DND-41 (cell line): ENCODE results near the gene AHRR.

Source experiments
- ATAC-seq: fragments of 200-7000 bp; cut with Tn5 transposase; 3 replicates; pipeline ENCODE4 v1.9.1; 2021; ENCODE audit warnings: low read depth; ENCODE audit not compliant: insufficient read depth
- DNase-seq: peaks from one replicate; pipeline ENCODE4 v3.0.0-alpha.2; 2020
- H2AFZ ChIP-seq: 2 replicates; pipeline ENCODE4 v1.6.0; 2012; ENCODE audit warnings: low read depth, low read length
- H3K27ac ChIP-seq: 2 replicates; pipeline ENCODE4 v1.5.1; 2012; ENCODE audit warnings: low read length, inconsistent platforms
- H3K27me3 ChIP-seq: fragments of 200-600 bp; sonication (generic); 2 replicates; pipeline ENCODE4 v1.6.0; 2012; ENCODE audit warnings: low read length, mild to moderate bottlenecking, inconsistent platforms; ENCODE audit not compliant: insufficient read depth, poor library complexity
- H3K36me3 ChIP-seq: 2 replicates; pipeline ENCODE4 v1.5.1; 2012; ENCODE audit warnings: low read length, inconsistent platforms; ENCODE audit not compliant: insufficient read depth
- H3K4me1 ChIP-seq: 2 replicates; pipeline ENCODE4 v1.5.1; 2012; ENCODE audit warnings: mild to moderate bottlenecking, low read length; ENCODE audit not compliant: insufficient read depth
- H3K4me2 ChIP-seq: 2 replicates; pipeline ENCODE4 v1.6.0; 2012; ENCODE audit warnings: mild to moderate bottlenecking, moderate library complexity, low read length, inconsistent platforms; ENCODE audit not compliant: insufficient read depth
- H3K4me3 ChIP-seq, 2 experiments: fragments of 200-600 bp in 1 of 2; shearing (Covaris generic) in 1 of 2; 2 replicates each; pipeline ENCODE4 v1.5.1; 2012 to 2016; ENCODE audit warnings: inconsistent platforms in 2 of 2, low read length in 2 of 2, mild to moderate bottlenecking in 2 of 2, low read depth in 1 of 2, moderate library complexity in 1 of 2
- H3K79me2 ChIP-seq: 2 replicates; pipeline ENCODE4 v1.6.0; 2012; ENCODE audit warnings: low read length, inconsistent platforms; ENCODE audit not compliant: insufficient read depth
- H3K9ac ChIP-seq: 2 replicates; pipeline ENCODE4 v1.6.0; 2012; ENCODE audit warnings: low read depth, mild to moderate bottlenecking, inconsistent platforms, low read length, moderate library complexity
- H3K9me3 ChIP-seq: 2 replicates; pipeline ENCODE4 v1.5.1; 2012; ENCODE audit warnings: low read length, moderate library complexity, mild to moderate bottlenecking, inconsistent platforms; ENCODE audit not compliant: insufficient read depth, severe bottlenecking
- H4K20me1 ChIP-seq: 2 replicates; pipeline ENCODE4 v1.6.0; 2012; ENCODE audit warnings: low read length; ENCODE audit not compliant: insufficient read depth
- EZH2 ChIP-seq: IDR thresholded peaks from 3 replicates; pipeline ENCODE4 v1.6.1; 2012; ENCODE audit warnings: borderline replicate concordance, low read depth, mild to moderate bottlenecking, moderate library complexity, low read length, inconsistent platforms; ENCODE audit not compliant: severe bottlenecking
- TF ChIP-seq, protein P1 (sequence below): IDR thresholded peaks from 2 replicates; pipeline ENCODE4 v1.5.1; 2012; ENCODE audit warnings: borderline replicate concordance, low read length, moderate library complexity, mild to moderate bottlenecking; ENCODE audit not compliant: poor library complexity, severe bottlenecking; ENCODE audit errors: extremely low read depth

AHRR gene

DNA sequence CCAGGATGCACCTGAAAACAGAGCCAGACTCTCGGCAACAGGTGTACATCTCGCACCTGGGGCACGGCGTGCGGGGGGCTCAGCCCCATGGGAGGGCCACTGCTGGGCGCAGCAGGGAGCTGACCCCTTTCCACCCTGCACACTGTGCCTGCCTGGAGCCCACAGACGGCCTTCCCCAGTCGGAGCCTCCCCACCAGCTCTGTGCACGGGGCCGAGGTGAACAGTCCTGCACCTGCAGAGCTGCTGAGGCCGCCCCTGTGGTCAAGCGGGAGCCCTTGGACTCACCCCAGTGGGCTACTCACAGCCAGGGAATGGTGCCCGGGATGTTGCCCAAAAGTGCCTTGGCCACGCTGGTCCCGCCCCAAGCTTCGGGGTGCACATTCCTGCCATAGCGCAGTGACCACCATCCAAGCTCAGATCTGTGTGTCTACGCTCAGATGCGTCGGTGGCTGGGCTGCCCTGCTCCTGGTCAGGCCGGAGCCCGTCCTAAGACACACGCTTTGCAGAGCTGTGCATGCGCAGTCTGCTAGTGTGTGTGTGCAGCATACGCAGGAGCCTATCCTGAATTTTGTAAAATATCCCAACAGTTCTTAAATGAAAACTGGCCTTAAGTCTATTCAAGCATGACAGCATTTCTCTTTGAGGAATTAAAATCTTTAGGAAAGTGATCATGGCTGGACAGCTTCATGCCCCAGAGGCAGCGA is 113.1 kb downstream of the AHRR start:
- no peaks in the 10 kb centered on the region for H4K20me1 ChIP-seq
- no peak for TF ChIP-seq EZH2
- H3K4me1 ChIP-seq, result no peaks in the 10 kb centered on the region
- no peak overlapping the region for H3K4me3 ChIP-seq
- no peak overlapping the region for H3K27ac ChIP-seq
- no peaks in the 10 kb centered on the region for H3K9me3 ChIP-seq
- no peaks in the 10 kb centered on the region for H3K79me2 ChIP-seq
- no peak for ATAC-seq
- H3K36me3 ChIP-seq, result no peaks in the 10 kb centered on the region
- no peak overlapping the region for H3K9ac ChIP-seq
- H3K4me2 ChIP-seq, result no peak overlapping the region
- no peak for DNase-seq
- no peaks in the 10 kb centered on the region for H3K27me3 ChIP-seq
- H2AFZ ChIP-seq, result no peak overlapping the region

DNA sequence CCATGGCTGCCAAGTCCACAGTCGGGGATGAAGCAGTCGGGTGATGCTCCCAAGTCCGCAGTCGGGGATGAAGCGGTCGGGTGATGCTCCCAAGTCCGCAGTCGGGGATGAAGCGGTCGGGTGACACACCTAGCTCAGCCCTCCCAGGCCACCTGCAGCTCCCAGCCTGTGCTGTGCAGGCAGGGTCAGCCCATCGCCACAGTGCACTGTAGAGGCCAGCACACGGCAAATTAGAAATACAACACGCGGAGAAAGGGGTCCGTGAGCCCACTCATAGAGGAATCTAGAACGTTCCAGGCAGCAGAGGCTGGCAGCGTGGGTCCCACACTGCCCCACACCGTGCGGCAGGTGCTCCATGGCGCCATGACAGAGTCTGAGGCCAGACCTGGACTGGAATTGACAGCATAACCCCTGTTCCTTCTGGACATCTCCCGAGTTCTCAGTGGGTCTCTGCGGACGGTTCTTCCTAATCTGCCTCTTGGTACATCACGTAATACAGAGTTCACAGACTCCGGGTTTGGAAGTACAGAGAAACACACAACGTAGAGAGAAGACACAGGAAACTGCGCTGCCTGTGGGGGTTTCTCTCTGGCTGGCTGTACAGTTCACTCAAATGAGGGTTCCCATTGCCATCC is 113.8 kb downstream of the AHRR start:
- H3K9me3 ChIP-seq, result no peaks in the 10 kb centered on the region
- no peak for ATAC-seq
- H4K20me1 ChIP-seq, result no peaks in the 10 kb centered on the region
- H3K9ac ChIP-seq, result no peak overlapping the region
- H3K4me1 ChIP-seq, result no peaks in the 10 kb centered on the region
- no peak overlapping the region for H2AFZ ChIP-seq
- H3K4me3 ChIP-seq, result no peak overlapping the region
- no peak overlapping the region for H3K27ac ChIP-seq
- no peaks in the 10 kb centered on the region for H3K79me2 ChIP-seq
- DNase-seq, result no peak
- TF ChIP-seq EZH2, result no peak
- TF ChIP-seq, protein P1, sequence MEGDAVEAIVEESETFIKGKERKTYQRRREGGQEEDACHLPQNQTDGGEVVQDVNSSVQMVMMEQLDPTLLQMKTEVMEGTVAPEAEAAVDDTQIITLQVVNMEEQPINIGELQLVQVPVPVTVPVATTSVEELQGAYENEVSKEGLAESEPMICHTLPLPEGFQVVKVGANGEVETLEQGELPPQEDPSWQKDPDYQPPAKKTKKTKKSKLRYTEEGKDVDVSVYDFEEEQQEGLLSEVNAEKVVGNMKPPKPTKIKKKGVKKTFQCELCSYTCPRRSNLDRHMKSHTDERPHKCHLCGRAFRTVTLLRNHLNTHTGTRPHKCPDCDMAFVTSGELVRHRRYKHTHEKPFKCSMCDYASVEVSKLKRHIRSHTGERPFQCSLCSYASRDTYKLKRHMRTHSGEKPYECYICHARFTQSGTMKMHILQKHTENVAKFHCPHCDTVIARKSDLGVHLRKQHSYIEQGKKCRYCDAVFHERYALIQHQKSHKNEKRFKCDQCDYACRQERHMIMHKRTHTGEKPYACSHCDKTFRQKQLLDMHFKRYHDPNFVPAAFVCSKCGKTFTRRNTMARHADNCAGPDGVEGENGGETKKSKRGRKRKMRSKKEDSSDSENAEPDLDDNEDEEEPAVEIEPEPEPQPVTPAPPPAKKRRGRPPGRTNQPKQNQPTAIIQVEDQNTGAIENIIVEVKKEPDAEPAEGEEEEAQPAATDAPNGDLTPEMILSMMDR, result no peak
- no peaks in the 10 kb centered on the region for H3K27me3 ChIP-seq
- H3K36me3 ChIP-seq, result no peaks in the 10 kb centered on the region
- H3K4me2 ChIP-seq, result no peak overlapping the region

DNA sequence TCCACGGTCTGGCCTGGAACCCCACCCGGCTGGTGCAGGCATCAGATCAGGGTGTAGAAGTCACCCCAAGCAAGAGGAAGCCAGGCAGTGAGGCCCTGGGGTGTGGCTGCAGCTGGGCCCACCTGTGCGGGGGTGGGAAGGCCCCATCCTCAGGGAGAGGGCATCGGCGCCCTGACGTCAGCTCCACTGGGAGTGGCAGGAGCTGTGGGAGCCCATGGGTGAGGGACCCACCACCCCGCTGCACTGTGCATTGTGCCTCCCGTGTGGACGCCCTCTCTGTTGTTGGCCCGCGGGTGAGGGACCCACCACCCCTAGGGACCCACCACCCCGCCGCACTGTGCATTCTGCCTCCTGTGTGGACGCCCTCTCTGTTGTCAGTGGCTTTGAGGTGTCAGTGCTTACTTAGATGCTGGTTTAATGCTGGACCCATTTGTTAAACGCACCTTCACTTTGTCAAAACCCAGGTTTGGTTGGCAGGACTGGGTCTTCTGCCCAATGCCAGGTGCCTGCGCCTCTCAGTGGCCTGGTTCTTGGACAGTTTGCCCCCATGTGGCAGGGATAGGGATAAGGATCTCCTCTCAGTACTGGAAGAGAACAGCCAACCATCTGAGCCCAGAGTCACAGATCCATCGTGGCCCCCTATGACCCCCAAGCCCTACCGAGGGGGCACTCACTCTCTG is 114.6 kb downstream of the AHRR start:
- Histone ChIP-seq H3K79me2 (no peaks in the 10 kb centered on the region), H3K27me3 (no peaks in the 10 kb centered on the region), H3K9ac (no peak overlapping the region), H3K36me3 (no peaks in the 10 kb centered on the region), H4K20me1 (no peaks in the 10 kb centered on the region), H3K9me3 (no peaks in the 10 kb centered on the region), H3K27ac (no peak overlapping the region), H3K4me1 (no peaks in the 10 kb centered on the region), H3K4me2 (no peak overlapping the region), H3K4me3 (no peak overlapping the region), H2AFZ (no peak overlapping the region)
- no peak for DNase-seq
- peak; percentile 41; the same call in 1 of the 3 replicates for ATAC-seq
- TF ChIP-seq, protein P1, result peak; percentile 47
- TF ChIP-seq EZH2, result no peak

DNA sequence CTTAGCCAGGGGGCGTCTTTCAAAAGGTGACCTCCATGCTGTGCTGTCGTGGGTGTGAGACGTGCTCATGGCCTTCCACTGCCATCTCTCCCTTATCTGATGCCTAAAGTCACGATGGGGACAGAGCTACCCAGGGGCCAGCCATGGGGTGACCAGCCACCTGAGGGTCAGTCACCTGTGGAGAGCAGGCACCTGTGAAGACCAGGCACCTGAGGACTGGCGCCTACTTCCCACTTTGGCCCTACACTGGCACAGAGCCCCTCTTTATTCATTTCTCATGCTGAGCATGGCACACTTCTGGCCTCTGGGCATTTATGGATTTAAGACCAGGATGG is 115.1 kb downstream of the AHRR start:
- Histone ChIP-seq H3K4me3 (no peak overlapping the region), H2AFZ (no peak overlapping the region), H3K79me2 (no peaks in the 10 kb centered on the region), H3K36me3 (no peaks in the 10 kb centered on the region), H3K4me2 (no peak overlapping the region), H4K20me1 (no peaks in the 10 kb centered on the region), H3K27ac (no peak overlapping the region), H3K9me3 (no peaks in the 10 kb centered on the region), H3K9ac (no peak overlapping the region), H3K4me1 (peaks cover 1% of the 10 kb centered on the region), H3K27me3 (no peaks in the 10 kb centered on the region)
- DNase-seq, result no peak
- ATAC-seq, result no peak
- TF ChIP-seq, protein P1, result no peak
- TF ChIP-seq EZH2, result no peak
